HEK293 (cell line): Measurements from ENCODE around the gene KRTAP5-7.
"Not testable (repeated sequence)": the region's sequence is repeated elsewhere in the genome, so short reads cannot be mapped to it uniquely, and the experiment has no call there.

ENCODE experiments used
- CTCF ChIA-PET: fragments of 350-600 bp; formaldehyde crosslinking; extraction: SDS; loops from one replicate; lab custom pipeline; 2021; ENCODE audit warnings: antibody characterized with exemption; lab: Yijun Ruan, JAX
- POLR2A ChIA-PET: fragments of 300-600 bp; formaldehyde crosslinking; extraction: SDS; loops from one replicate; lab custom pipeline; 2020; ENCODE audit warnings: antibody characterized with exemption, inconsistent platforms; lab: Yijun Ruan, JAX
- H3K27ac ChIP-seq: fragments of 200-500 bp; sonication (Bioruptor generic); 2 replicates; pipeline ENCODE4 v1.5.1; 2014; ENCODE audit warnings: low read depth, low read length, control low read depth, inconsistent platforms; ENCODE audit errors: extremely low read depth
- H3K36me3 ChIP-seq, 2 experiments: fragments of 200-500 bp in 1 of 2; sonication (Bioruptor generic) in 1 of 2; 1 replicate in 1 of 2; 2 replicates in 1 of 2; pipeline ENCODE4 v1.5.1; 2014 to 2017; ENCODE audit warnings: inconsistent platforms in 2 of 2, low read length in 2 of 2; ENCODE audit not compliant: control insufficient read depth in 2 of 2, insufficient read depth in 1 of 2
- H3K4me1 ChIP-seq: fragments of 200-500 bp; sonication (Bioruptor generic); 2 replicates; pipeline ENCODE4 v1.5.1; 2014; ENCODE audit warnings: mild to moderate bottlenecking, low read length, inconsistent platforms; ENCODE audit not compliant: control insufficient read depth, insufficient read depth
- H3K4me3 ChIP-seq: 2 replicates; pipeline ENCODE4 v1.5.1; 2011; ENCODE audit warnings: low read depth, mild to moderate bottlenecking, control low read depth, low read length, moderate library complexity
- H3K9me3 ChIP-seq: fragments of 200-500 bp; sonication (Bioruptor generic); 2 replicates; pipeline ENCODE4 v1.5.1; 2014; ENCODE audit warnings: low read depth, low read length, inconsistent platforms; ENCODE audit not compliant: control insufficient read depth, insufficient read depth
- MZF1 ChIP-seq: fragments of 450-650 bp; formaldehyde crosslinking; IDR thresholded peaks from 2 replicates; pipeline ENCODE4 v1.5.1; 2017; ENCODE audit warnings: missing biosample characterization, missing genetic modification characterization, borderline replicate concordance
- ZFP69B ChIP-seq: fragments of 450-650 bp; formaldehyde crosslinking; IDR thresholded peaks from 2 replicates; pipeline ENCODE4 v1.5.1; 2016; ENCODE audit warnings: missing biosample characterization, missing genetic modification characterization
- ZNF366 ChIP-seq: fragments of 450-650 bp; formaldehyde crosslinking; conservative IDR thresholded peaks from 2 replicates; pipeline ENCODE4 v1.5.1; 2016; ENCODE audit warnings: missing biosample characterization, missing genetic modification characterization
- ZNF426 ChIP-seq: fragments of 450-650 bp; formaldehyde crosslinking; IDR thresholded peaks from 2 replicates; pipeline ENCODE4 v1.5.1; 2017; ENCODE audit warnings: missing biosample characterization, missing genetic modification characterization, mild to moderate bottlenecking, inconsistent platforms, moderate library complexity
- ZNF473 ChIP-seq: fragments of 450-650 bp; formaldehyde crosslinking; IDR thresholded peaks from 2 replicates; pipeline ENCODE4 v1.5.1; 2017; ENCODE audit warnings: missing biosample characterization, missing genetic modification characterization
- ZNF555 ChIP-seq: fragments of 450-650 bp; formaldehyde crosslinking; conservative IDR thresholded peaks from 2 replicates; pipeline ENCODE4 v1.5.1; 2017; ENCODE audit warnings: missing biosample characterization, mild to moderate bottlenecking, missing genetic modification characterization, inconsistent platforms
- ZNF561 ChIP-seq: fragments of 450-650 bp; IDR thresholded peaks from 2 replicates; pipeline ENCODE4 v1.5.1; 2018; ENCODE audit warnings: missing biosample characterization, missing genetic modification characterization, borderline replicate concordance
- ZNF707 ChIP-seq: fragments of 450-650 bp; formaldehyde crosslinking; IDR thresholded peaks from 2 replicates; pipeline ENCODE4 v1.5.1; 2016; ENCODE audit warnings: missing biosample characterization, missing genetic modification characterization
- TF ChIP-seq, protein P1 (sequence below): fragments of 450-650 bp; formaldehyde crosslinking; IDR thresholded peaks from 2 replicates; pipeline ENCODE4 v1.5.1; 2016; ENCODE audit warnings: missing biosample characterization, missing genetic modification characterization
- TF ChIP-seq, protein P2 (sequence below): fragments of 450-650 bp; IDR thresholded peaks from 2 replicates; pipeline ENCODE4 v1.5.1; 2018; ENCODE audit warnings: missing biosample characterization, missing genetic modification characterization
- TF ChIP-seq, protein P3 (sequence below): fragments of 450-650 bp; formaldehyde crosslinking; IDR thresholded peaks from 2 replicates; pipeline ENCODE4 v1.5.1; 2016; ENCODE audit warnings: missing biosample characterization, missing genetic modification characterization
- TF ChIP-seq, protein P4 (sequence below): fragments of 450-650 bp; formaldehyde crosslinking; IDR thresholded peaks from 2 replicates; pipeline ENCODE4 v1.5.1; 2016; ENCODE audit warnings: missing biosample characterization, missing genetic modification characterization
- TF ChIP-seq, protein P5 (sequence below): fragments of 450-650 bp; formaldehyde crosslinking; IDR thresholded peaks from 2 replicates; pipeline ENCODE4 v1.5.1; 2016; ENCODE audit warnings: missing biosample characterization, missing genetic modification characterization

Gene KRTAP5-7

DNA sequence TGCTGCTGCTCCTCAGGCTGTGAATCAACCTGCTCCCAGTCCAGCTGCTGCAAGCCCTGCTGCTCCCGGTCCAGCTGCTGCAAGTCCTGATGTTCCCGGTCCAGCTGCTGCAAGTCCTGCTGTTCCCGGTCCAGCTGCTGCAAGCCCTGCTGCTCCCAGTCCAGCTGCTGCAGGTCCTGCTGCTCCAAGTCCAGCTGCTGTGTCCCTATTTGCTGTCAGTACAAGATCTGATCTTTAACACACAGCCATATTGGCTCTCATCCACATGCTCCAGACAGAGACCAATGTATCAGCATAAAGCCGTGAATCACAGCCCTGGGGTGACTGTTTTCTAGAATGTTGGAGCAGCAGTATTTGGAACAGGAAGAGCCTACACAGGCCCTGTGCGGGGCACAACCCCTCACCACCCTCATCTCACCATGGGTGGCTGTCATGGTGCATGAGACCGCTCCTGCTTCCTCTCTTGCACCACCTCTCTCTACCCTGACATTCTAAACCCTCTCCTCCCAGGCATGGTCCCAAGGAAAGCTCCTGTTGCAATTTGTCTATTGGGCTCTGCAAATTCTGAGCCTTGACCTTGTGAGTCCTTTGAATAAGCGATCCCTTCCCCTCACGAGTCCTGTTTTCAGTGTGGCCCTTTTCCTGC is 41.8 kb downstream of the KRTAP5-7 start:
- H3K4me1 ChIP-seq = no peaks in the 10 kb centered on the region
- H3K27ac ChIP-seq = no peak overlapping the region
- ChIA-PET CTCF (interaction anchor here (1.4 kb wide), 1 partner anchor 11 kb away, joined by 5 read pairs; no protein-coding TSS in a partner anchor), POLR2A (interaction anchor here (0.6 kb wide), 1 partner anchor 11 kb away, joined by 3 read pairs; no protein-coding TSS in a partner anchor)
- H3K9me3 ChIP-seq = no peaks in the 10 kb centered on the region
- TF ChIP-seq, protein P1, sequence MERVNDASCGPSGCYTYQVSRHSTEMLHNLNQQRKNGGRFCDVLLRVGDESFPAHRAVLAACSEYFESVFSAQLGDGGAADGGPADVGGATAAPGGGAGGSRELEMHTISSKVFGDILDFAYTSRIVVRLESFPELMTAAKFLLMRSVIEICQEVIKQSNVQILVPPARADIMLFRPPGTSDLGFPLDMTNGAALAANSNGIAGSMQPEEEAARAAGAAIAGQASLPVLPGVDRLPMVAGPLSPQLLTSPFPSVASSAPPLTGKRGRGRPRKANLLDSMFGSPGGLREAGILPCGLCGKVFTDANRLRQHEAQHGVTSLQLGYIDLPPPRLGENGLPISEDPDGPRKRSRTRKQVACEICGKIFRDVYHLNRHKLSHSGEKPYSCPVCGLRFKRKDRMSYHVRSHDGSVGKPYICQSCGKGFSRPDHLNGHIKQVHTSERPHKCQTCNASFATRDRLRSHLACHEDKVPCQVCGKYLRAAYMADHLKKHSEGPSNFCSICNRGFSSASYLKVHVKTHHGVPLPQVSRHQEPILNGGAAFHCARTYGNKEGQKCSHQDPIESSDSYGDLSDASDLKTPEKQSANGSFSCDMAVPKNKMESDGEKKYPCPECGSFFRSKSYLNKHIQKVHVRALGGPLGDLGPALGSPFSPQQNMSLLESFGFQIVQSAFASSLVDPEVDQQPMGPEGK (tag by site-specific recombination) = no peak
- TF ChIP-seq ZNF707 (tag by site-specific recombination) = no peak
- TF ChIP-seq ZNF426 = no peak
- TF ChIP-seq, protein P2, sequence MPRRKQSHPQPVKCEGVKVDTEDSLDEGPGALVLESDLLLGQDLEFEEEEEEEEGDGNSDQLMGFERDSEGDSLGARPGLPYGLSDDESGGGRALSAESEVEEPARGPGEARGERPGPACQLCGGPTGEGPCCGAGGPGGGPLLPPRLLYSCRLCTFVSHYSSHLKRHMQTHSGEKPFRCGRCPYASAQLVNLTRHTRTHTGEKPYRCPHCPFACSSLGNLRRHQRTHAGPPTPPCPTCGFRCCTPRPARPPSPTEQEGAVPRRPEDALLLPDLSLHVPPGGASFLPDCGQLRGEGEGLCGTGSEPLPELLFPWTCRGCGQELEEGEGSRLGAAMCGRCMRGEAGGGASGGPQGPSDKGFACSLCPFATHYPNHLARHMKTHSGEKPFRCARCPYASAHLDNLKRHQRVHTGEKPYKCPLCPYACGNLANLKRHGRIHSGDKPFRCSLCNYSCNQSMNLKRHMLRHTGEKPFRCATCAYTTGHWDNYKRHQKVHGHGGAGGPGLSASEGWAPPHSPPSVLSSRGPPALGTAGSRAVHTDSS (tag by site-specific recombination) = no peak
- no peak for TF ChIP-seq ZNF555 (tag by site-specific recombination)
- TF ChIP-seq ZNF366 (tag by site-specific recombination) = no peak
- no peak for TF ChIP-seq MZF1 (tag by site-specific recombination)
- TF ChIP-seq ZFP69B (tag by site-specific recombination) = no peak
- TF ChIP-seq, protein P3, sequence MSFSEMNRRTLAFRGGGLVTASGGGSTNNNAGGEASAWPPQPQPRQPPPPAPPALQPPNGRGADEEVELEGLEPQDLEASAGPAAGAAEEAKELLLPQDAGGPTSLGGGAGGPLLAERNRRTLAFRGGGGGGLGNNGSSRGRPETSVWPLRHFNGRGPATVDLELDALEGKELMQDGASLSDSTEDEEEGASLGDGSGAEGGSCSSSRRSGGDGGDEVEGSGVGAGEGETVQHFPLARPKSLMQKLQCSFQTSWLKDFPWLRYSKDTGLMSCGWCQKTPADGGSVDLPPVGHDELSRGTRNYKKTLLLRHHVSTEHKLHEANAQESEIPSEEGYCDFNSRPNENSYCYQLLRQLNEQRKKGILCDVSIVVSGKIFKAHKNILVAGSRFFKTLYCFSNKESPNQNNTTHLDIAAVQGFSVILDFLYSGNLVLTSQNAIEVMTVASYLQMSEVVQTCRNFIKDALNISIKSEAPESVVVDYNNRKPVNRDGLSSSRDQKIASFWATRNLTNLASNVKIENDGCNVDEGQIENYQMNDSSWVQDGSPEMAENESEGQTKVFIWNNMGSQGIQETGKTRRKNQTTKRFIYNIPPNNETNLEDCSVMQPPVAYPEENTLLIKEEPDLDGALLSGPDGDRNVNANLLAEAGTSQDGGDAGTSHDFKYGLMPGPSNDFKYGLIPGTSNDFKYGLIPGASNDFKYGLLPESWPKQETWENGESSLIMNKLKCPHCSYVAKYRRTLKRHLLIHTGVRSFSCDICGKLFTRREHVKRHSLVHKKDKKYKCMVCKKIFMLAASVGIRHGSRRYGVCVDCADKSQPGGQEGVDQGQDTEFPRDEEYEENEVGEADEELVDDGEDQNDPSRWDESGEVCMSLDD (tag by site-specific recombination) = no peak
- TF ChIP-seq, protein P4, sequence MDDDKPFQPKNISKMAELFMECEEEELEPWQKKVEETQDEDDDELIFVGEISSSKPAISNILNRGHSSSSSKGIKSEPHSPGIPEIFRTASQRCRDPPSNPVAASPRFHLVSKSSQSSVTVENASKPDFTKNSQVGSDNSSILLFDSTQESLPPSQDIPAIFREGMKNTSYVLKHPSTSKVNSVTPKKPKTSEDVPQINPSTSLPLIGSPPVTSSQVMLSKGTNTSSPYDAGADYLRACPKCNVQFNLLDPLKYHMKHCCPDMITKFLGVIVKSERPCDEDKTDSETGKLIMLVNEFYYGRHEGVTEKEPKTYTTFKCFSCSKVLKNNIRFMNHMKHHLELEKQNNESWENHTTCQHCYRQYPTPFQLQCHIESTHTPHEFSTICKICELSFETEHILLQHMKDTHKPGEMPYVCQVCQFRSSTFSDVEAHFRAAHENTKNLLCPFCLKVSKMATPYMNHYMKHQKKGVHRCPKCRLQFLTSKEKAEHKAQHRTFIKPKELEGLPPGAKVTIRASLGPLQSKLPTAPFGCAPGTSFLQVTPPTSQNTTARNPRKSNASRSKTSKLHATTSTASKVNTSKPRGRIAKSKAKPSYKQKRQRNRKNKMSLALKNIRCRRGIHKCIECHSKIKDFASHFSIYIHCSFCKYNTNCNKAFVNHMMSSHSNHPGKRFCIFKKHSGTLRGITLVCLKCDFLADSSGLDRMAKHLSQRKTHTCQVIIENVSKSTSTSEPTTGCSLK (tag by site-specific recombination) = no peak
- no peak for TF ChIP-seq ZNF561 (tag by site-specific recombination)
- no peak for TF ChIP-seq ZNF473
- TF ChIP-seq, protein P5, sequence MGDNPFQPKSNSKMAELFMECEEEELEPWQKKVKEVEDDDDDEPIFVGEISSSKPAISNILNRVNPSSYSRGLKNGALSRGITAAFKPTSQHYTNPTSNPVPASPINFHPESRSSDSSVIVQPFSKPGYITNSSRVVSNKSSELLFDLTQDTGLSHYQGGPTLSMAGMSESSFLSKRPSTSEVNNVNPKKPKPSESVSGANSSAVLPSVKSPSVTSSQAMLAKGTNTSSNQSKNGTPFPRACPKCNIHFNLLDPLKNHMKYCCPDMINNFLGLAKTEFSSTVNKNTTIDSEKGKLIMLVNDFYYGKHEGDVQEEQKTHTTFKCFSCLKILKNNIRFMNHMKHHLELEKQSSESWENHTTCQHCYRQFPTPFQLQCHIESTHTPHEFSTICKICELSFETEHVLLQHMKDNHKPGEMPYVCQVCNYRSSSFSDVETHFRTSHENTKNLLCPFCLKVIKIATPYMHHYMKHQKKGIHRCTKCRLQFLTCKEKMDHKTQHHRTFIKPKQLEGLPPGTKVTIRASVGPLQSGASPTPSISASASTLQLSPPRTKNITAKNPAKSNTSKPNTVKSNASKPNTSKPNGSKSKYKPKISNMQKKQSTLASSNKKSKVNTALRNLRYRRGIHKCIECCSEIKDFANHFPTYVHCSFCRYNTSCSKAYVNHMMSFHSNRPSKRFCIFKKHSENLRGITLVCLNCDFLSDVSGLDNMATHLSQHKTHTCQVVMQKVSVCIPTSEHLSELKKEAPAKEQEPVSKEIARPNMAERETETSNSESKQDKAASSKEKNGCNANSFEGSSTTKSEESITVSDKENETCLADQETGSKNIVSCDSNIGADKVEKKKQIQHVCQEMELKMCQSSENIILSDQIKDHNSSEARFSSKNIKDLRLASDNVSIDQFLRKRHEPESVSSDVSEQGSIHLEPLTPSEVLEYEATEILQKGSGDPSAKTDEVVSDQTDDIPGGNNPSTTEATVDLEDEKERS (tag by site-specific recombination) = no peak
- H3K36me3 ChIP-seq = no peaks in the 10 kb centered on the region
- no peak overlapping the region for H3K4me3 ChIP-seq

DNA sequence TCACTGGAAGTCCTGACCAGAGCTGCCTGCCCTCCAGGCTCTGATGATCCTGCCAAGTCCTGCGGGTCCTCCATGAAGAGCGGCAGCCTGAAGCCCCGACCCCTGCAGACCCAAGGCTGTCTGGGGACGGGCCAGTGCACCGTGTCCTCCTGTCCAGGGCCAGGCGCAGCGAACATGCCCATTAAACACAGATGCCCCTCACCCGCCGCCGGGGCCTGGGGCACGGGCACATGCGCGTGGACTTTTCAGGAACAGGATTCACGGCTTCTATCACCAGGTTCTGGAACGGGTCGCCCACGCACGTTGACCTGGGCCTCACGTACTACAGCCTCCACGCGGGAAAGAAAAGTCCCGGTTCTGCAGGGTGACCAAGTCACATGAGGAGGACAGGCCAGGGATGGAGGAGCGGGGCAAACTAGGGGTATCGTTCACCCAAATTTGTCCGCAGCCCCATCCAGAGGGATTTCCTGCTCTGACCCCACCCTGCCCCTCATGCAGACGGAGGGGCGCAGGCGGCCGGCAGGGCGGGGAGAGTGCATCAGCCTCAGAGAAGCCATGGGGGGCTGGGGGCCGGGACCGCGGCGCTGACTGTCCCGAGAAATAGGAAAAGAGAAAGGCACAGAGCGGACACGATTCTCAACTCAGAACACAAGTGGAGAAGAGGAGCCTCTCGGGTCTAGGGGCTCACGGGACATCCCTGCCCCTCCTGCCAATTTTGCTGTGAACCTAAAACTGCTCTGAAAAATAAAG is 44.2 kb downstream of the KRTAP5-7 start:
- H3K4me3 ChIP-seq, H3K9me3 ChIP-seq, H3K36me3 ChIP-seq, H3K4me1 ChIP-seq, H3K27ac ChIP-seq: not testable (repeated sequence)
- ChIA-PET CTCF (interaction anchor here (0.7 kb wide), 1 partner anchor 9 kb away, joined by 3 read pairs; no protein-coding TSS in a partner anchor), POLR2A (interaction anchor here (1.1 kb wide), 1 partner anchor 8 kb away, joined by 3 read pairs; no protein-coding TSS in a partner anchor)
